ENCODE measurements around the gene RTP1.
"Not testable (repeated sequence)": the region's sequence is repeated elsewhere in the genome, so short reads cannot be mapped to it uniquely, and the experiment has no call there.

The RTP1 gene

DNA sequence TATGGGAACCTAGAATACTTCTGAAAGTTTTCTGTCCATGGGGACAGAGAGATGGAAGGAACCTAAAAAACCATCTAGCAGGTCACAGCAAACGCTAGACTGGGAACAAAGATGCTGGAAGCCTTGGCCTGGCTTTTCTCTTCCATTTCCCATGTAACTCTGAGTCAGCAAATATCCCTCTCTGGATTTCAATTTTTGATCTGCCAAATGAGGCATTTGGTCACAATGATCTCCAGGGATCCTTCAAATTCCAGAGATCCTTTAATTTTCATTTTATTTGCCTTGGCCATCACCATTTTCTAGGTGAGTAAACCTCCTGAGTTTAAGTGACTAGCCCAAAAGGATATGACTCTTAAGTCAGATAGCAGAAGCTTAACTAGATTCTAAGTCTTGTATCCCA, 39.7 kb downstream of the RTP1 start:
- DNase-seq (no peak), ATAC-seq (replicated peaks) (no peak)
- Mint-ChIP-seq H3K36me3 (ENCODE audit: insufficient read depth) (no peaks in the 10 kb centered on the region), H3K4me3 (no peak overlapping the region), H3K27ac (no peak overlapping the region), H3K4me1 (ENCODE audit: low read depth in 2 of 2) (no peaks in the 10 kb centered on the region), H3K9me3 (no peaks in the 10 kb centered on the region), H3K27me3 (peaks cover 0 to 5% of the 10 kb centered on the region in 2 donors)

DNA sequence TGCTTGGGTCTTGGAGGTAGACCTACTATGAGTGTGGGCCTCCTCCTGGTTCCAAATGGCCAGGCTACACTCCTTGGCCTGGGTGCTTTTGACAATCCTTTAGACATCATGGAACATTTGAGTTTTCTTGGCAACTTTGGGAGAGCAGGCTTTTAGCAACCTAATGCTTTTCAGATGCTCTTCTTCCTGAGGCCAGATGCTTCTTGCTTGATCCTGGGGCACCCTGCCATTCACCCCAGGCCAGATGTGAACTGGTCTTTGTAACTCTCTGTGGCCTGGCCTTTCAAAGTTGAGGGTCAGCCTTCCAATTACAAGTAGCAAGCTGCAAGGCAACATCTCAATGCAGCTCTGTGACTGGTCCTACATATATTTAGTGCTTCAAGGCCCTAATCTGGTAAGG, 40.5 kb downstream of the RTP1 start:
- H3K27me3 Mint-ChIP-seq, result peaks cover 0 to 10% of the 10 kb centered on the region in 2 donors
- ATAC-seq (replicated peaks) (no peak), DNase-seq (no peak)
- H3K9me3 Mint-ChIP-seq, result no peaks in the 10 kb centered on the region
- H3K27ac Mint-ChIP-seq, result no peak overlapping the region
- no peaks in the 10 kb centered on the region for H3K36me3 Mint-ChIP-seq (ENCODE audit: insufficient read depth)
- H3K4me3 Mint-ChIP-seq, result no peak overlapping the region
- no peaks in the 10 kb centered on the region for H3K4me1 Mint-ChIP-seq (ENCODE audit: low read depth in 2 of 2)

DNA sequence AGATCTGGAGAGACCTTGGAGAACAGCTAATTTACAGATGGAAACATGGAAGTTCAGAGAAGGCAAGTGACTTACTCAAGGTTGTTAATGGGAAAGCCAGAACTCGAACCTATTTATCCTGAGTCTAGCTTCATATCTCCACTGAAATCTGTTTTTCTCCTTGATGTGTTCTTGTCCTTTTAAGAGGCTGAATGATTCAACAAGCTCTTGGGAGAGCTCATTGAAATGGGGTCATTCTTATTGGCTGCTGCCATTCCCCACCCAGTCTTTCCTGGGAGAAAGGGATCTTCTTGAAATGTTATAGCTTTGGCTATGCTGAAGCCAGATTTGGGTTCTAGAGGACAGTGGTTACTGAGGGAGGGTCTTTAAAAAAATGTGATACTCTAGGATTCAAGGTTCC, 41.0 kb downstream of the RTP1 start:
- no peak for DNase-seq
- H3K4me3 Mint-ChIP-seq, result no peak overlapping the region

DNA sequence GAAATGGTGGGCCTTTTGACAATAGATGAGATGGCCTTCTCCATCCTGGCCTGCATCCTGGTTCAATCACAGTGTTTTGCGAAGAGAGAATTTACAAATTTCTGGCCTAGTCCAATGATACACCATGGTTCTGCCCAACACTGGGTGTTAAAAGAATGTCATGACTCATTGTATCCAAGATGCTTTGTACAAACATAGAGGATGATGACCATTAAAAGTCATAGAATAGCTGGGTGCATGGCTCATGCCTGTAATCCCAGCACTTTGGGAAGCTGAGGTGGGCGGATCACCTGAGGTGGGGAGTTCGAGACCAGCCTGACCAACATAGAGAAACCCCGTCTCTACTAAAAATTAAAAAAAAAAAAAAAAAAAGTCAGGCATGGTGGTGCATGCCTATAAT, 41.5 kb downstream of the RTP1 start:
- H3K36me3 Mint-ChIP-seq (ENCODE audit: insufficient read depth); H3K4me1 Mint-ChIP-seq (ENCODE audit: low read depth in 2 of 2); ATAC-seq (replicated peaks); DNase-seq; H3K27ac Mint-ChIP-seq; H3K4me3 Mint-ChIP-seq; H3K9me3 Mint-ChIP-seq: not testable (repeated sequence)
- H3K27me3 Mint-ChIP-seq, result peaks cover 0 to 14% of the 10 kb centered on the region in 2 donors

More for the DNA sequence above, 41.0 kb downstream of the RTP1 start:
- Mint-ChIP-seq H3K27ac (no peak overlapping the region), H3K27me3 (peaks cover 0 to 10% of the 10 kb centered on the region in 2 donors), H3K36me3 (ENCODE audit: insufficient read depth) (no peaks in the 10 kb centered on the region), H3K4me1 (ENCODE audit: low read depth in 2 of 2) (no peaks in the 10 kb centered on the region), H3K9me3 (no peaks in the 10 kb centered on the region)
- ATAC-seq (replicated peaks), result no peak

DNA sequence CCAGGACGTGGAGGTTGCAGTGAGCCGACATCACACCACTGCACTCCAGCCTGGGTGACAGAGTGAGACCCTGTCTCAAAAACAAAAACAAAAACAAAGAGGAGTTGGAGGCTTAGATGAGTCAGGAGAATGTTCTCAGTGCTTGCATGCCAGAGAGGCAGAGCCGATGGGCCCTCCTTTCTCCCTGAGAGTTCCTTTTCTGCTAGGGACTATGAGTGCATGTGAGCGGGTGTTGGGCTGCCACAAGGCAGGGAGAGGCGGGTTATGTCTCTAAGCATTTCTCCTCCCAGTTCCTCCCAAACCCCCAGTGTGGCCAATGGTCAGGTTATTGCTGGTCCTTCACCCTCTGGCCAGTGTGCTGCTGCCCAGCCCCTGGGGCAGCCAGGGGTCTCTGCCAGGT, 45.1 kb downstream of the RTP1 start:
- Mint-ChIP-seq H3K27ac (no peak overlapping the region), H3K9me3 (no peaks in the 10 kb centered on the region), H3K4me3 (no peak overlapping the region), H3K36me3 (ENCODE audit: insufficient read depth) (no peaks in the 10 kb centered on the region), H3K4me1 (ENCODE audit: low read depth in 2 of 2) (peaks cover 0 to 4% of the 10 kb centered on the region in 2 donors), H3K27me3 (peaks cover 12 to 44% of the 10 kb centered on the region in 2 donors)
- ATAC-seq (replicated peaks) (no peak), DNase-seq (no peak)

DNA sequence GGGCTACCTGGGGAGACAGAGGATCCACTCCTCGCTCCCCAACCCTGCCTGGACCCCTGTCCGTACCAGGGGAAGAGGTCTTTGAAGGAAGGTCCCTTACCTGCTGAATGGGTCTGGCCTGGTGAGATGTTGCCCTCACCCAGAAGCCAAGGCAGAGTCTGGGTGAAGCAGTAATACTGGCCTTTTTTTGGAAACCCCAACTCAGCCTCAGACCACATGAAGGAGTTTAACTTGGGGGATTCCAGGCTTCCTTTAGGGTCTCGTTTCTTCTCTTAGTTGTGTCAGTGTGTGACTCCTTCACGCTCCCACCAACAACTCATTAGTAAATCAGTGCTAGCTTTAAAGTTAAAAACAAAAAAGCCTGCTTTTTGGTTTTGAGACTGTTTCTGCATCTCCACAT, 45.6 kb downstream of the RTP1 start:
- no peak overlapping the region for H3K27ac Mint-ChIP-seq
- no peaks in the 10 kb centered on the region for H3K9me3 Mint-ChIP-seq
- H3K4me3 Mint-ChIP-seq, result no peak overlapping the region
- ATAC-seq (replicated peaks), result no peak
- no peak for DNase-seq
- peaks cover 0 to 5% of the 10 kb centered on the region in 2 donors for H3K4me1 Mint-ChIP-seq (ENCODE audit: low read depth in 2 of 2)
- peaks cover 14 to 48% of the 10 kb centered on the region in 2 donors for H3K27me3 Mint-ChIP-seq
- no peaks in the 10 kb centered on the region for H3K36me3 Mint-ChIP-seq (ENCODE audit: insufficient read depth)

DNA sequence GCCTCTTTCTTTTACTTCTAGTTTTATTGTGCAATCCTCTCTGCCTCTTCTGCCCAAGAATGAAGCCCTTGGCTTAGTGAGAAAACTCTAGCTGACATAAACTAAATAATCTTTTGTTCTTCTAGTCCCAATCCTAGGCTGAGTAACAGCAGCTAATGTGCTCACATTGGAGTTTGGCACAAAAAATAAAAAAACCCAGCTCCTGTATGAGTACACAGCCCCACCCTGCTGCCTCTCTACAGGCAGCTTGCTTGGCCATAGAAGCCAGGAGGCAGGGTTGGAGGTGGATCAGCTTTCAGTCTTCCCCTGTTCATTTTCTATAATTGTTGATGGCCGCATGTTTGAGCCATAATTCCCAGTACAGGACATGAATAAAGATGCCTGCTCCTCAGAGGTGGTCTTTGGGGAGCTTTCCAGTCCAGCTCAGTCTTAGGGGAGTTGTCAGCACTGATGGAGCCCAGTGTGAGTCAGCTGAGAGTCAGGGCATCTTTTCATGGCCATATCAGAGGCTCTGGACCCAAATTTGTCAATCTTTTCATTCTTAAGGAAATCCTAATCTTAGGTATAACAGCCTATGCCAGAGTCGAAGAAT, 46.7 kb downstream of the RTP1 start:
- H3K4me1 Mint-ChIP-seq (ENCODE audit: low read depth in 2 of 2), result peaks cover 0 to 5% of the 10 kb centered on the region in 2 donors
- H3K27me3 Mint-ChIP-seq, result peaks cover 26 to 60% of the 10 kb centered on the region in 2 donors
- no peak overlapping the region for H3K27ac Mint-ChIP-seq
- DNase-seq, result no peak
- no peak overlapping the region for H3K4me3 Mint-ChIP-seq
- no peak for ATAC-seq (replicated peaks)
- H3K9me3 Mint-ChIP-seq, result no peaks in the 10 kb centered on the region
- no peaks in the 10 kb centered on the region for H3K36me3 Mint-ChIP-seq (ENCODE audit: insufficient read depth)

DNA sequence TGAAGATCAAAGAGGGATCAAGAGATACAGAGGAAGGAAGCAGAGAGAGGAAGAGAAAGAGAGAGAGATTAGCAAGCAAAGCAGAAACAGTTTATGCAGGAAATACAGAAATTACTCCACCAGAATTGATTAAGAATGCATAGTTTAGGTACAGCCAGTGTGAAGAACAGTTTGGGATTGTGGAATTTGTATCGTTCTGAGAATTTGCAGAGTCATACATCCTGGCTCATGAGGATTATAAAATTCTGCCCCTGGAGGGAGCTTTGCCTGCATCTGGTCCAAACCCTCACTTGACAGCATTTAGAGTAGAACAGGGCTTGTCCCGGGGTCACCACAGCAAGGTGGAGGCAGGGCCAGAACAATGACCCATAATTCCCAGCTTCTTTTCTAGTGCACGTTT, 50.1 kb downstream of the RTP1 start:
- peaks cover 36 to 66% of the 10 kb centered on the region in 2 donors for H3K27me3 Mint-ChIP-seq
- ATAC-seq (replicated peaks) (no peak), DNase-seq (no peak)
- H3K4me1 Mint-ChIP-seq (ENCODE audit: low read depth in 2 of 2), result peaks cover 0 to 5% of the 10 kb centered on the region in 2 donors
- H3K4me3 Mint-ChIP-seq, result no peak overlapping the region
- H3K27ac Mint-ChIP-seq, result no peak overlapping the region
- H3K36me3 Mint-ChIP-seq (ENCODE audit: insufficient read depth), result no peaks in the 10 kb centered on the region
- H3K9me3 Mint-ChIP-seq, result no peaks in the 10 kb centered on the region
